RWPE1 (cell line): ENCODE results near the gene DAPK2.

ENCODE experiments used
- CTCF ChIA-PET: fragments of 350-600 bp; sonication (Branson Sonifier 250); formaldehyde crosslinking; extraction: SDS; loops from one replicate; lab custom pipeline; 2021; lab: Yijun Ruan, JAX
- POLR2A ChIA-PET: fragments of 400-600 bp; formaldehyde crosslinking; extraction: SDS; loops from one replicate; lab custom pipeline; 2020; ENCODE audit warnings: antibody characterized with exemption; ENCODE audit not compliant: low non-redundant PET; lab: Yijun Ruan, JAX
- DNase-seq: peaks from one replicate; pipeline ENCODE4 v3.0.0; 2012; ENCODE audit warnings: low spot score
- H3K27ac ChIP-seq: fragments of 450-650 bp; 2 replicates; pipeline ENCODE4 v1.5.1; 2017
- TF ChIP-seq, protein P1 (sequence below): fragments of 450-650 bp; conservative IDR thresholded peaks from 2 replicates; pipeline ENCODE4 v1.5.1; 2017; ENCODE audit warnings: low read depth, mild to moderate bottlenecking

The DAPK2 gene

DNA sequence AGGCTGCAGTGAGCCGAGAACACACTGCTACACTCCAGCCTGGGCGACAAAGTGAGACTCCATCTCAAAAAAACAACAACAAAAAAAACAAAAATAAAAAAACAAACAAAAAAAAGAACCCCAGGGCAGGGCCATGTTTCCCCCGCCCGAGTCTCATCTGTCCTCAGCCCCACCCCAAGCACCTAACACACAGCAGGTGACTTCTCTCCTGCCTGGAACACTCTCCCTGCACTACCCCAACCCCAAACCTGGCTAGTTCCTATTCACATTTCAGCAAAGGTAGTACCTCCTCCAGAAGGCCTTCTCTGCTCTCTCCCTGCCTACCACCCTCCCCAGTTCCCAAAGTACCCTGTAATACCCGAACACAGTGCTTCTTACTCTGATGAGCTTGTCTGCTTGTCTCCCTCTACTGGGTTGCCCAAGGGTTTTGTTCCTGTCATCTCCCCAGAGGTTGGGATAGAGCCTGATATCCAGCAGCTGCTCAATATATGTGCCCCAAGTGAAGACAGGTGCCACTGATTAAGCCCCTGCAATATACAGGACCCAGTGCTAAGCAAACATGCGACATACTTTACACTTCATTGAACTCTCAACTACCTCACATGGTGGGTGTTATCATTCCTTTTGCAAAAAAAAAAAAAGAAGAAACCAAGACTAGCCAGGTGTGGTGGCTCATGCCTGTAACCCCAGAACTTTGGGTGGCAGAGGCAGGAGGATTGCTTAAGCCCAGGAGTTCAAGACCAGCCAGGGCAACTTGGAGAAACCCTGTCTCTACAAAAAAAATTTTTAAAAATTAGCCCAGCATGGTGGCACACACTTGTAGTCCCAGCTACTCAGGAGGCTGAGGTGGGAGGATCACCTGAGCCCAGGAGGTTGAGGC is 103.6 kb downstream of the DAPK2 start:
- no peak for DNase-seq
- H3K27ac ChIP-seq, result no peak overlapping the region
- ChIA-PET POLR2A (no interaction called here), CTCF (interaction anchor here (0.7 to 1.2 kb wide), 2 partner anchors 35 to 105 kb away, joined by 3 read pairs; no protein-coding TSS in a partner anchor)
- TF ChIP-seq, protein P1, sequence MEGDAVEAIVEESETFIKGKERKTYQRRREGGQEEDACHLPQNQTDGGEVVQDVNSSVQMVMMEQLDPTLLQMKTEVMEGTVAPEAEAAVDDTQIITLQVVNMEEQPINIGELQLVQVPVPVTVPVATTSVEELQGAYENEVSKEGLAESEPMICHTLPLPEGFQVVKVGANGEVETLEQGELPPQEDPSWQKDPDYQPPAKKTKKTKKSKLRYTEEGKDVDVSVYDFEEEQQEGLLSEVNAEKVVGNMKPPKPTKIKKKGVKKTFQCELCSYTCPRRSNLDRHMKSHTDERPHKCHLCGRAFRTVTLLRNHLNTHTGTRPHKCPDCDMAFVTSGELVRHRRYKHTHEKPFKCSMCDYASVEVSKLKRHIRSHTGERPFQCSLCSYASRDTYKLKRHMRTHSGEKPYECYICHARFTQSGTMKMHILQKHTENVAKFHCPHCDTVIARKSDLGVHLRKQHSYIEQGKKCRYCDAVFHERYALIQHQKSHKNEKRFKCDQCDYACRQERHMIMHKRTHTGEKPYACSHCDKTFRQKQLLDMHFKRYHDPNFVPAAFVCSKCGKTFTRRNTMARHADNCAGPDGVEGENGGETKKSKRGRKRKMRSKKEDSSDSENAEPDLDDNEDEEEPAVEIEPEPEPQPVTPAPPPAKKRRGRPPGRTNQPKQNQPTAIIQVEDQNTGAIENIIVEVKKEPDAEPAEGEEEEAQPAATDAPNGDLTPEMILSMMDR, result no peak

GRCh38 chr15:63941698-63942465 is 104.4 kb downstream of the DAPK2 start:
- TF ChIP-seq, protein P1, result no peak
- no peak overlapping the region for H3K27ac ChIP-seq
- DNase-seq, result no peak
- POLR2A ChIA-PET, result no interaction called here
- CTCF ChIA-PET, result interaction anchor here (0.6 to 1.2 kb wide), 2 partner anchors 36 to 105 kb away, joined by 3 read pairs; no protein-coding TSS in a partner anchor

- H3K27ac ChIP-seq, result no peak overlapping the region
- TF ChIP-seq, protein P1, result no peak
- ChIA-PET POLR2A (no interaction called here), CTCF (interaction anchor here (0.6 to 1.2 kb wide), 2 partner anchors 36 to 106 kb away, joined by 3 read pairs; no protein-coding TSS in a partner anchor)
- no peak for DNase-seq
These were observed 105.2 kb downstream of the DAPK2 start for GRCh38 chr15:63940966-63941620.

GRCh38 chr15:63939531-63940130 is 106.7 kb downstream of the DAPK2 start:
- TF ChIP-seq, protein P1, result no peak
- no peak for DNase-seq
- ChIA-PET POLR2A (no interaction called here), CTCF (interaction anchor here (0.6 kb wide), 1 partner anchor 131 kb away, joined by 4 read pairs; no protein-coding TSS in a partner anchor)
- H3K27ac ChIP-seq, result no peak overlapping the region

DNA sequence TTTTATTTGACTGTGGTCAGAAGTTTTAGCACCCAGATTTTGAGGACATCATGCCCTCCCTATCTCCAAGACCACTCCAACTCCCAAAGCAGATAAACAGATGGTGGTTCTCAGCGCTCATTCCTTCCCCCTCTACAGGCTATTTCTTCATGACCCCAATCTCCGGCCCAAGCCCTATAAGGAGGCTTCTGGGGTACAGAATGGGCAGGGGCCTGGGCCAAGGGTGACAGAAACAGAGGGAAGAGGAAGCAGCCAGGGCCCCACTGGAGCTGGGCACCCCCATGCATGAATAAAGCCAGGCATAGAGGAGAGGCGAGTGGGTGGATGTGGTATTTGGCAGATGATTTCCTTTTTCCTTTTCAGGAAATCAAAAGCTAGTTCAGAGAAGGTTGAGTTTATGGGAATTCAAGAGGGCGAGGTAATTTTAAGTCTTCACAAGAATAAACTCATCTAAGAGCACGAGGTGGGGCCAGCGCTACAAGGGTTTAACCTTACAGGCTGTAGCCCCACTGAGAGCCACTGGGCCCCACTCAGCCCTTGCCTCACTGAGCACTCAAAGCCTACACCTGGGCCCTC is 107.7 kb downstream of the DAPK2 start:
- ChIA-PET POLR2A (no interaction called here), CTCF (interaction anchor here (0.6 kb wide), 1 partner anchor 153 kb away, joined by 3 read pairs; no protein-coding TSS in a partner anchor)
- TF ChIP-seq, protein P1, result no peak
- no peak for DNase-seq
- no peak overlapping the region for H3K27ac ChIP-seq
